Measurements from ENCODE around the gene PAQR7.

The PAQR7 gene

GRCh38 chr1:25813734-25814471, 61.6 kb downstream of the PAQR7 start:
- DNase-seq: no peak

GRCh38 chr1:25813071-25813733, 62.3 kb downstream of the PAQR7 start:
- no peak for DNase-seq

Measured in inflammatory macrophage treated with lipopolysaccharide for 4 hours (primary cell).